ENCODE results near the gene POLR3E.

The POLR3E gene, protein sequence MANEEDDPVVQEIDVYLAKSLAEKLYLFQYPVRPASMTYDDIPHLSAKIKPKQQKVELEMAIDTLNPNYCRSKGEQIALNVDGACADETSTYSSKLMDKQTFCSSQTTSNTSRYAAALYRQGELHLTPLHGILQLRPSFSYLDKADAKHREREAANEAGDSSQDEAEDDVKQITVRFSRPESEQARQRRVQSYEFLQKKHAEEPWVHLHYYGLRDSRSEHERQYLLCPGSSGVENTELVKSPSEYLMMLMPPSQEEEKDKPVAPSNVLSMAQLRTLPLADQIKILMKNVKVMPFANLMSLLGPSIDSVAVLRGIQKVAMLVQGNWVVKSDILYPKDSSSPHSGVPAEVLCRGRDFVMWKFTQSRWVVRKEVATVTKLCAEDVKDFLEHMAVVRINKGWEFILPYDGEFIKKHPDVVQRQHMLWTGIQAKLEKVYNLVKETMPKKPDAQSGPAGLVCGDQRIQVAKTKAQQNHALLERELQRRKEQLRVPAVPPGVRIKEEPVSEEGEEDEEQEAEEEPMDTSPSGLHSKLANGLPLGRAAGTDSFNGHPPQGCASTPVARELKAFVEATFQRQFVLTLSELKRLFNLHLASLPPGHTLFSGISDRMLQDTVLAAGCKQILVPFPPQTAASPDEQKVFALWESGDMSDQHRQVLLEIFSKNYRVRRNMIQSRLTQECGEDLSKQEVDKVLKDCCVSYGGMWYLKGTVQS

DNA sequence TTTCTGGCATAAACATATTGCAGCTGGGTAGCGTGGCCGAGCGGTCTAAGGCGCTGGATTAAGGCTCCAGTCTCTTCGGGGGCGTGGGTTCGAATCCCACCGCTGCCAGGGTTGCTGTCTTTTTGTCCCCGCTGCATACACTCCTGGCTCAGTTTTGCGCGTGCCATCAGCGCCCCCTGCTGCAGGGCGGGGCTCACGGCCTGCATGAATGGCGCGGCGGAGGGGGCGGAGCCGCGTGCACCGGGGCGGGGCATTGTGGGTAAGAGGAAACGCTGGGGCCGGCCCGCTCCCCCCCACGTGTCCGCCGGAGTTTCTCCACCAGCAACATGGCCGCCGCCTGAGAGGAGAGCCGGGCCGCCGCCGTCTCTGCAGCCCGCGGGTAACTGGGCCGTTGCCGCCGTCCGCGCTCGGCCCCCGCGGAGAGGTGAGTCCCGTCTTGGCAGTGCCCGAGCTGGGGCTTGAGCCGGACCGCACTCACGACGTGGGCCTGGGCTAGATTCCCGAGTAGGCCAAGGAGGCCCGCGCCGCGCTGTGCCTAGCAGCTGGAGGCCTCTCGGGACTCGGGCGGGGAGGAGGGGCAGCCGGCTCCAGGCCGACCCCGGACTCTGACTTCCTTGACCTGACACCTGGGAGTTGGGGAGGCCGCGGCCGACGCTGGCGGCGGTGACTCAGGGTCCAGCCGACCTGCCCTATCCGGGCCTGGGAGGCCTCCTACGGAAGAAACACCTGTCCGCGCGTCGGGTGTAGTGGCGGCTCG, at the start of gene POLR3E:
Gene POLR3E (plus strand): TSS at position 296 of the 757 bp plus-strand sequence. CDS start 5,560 bp downstream, outside the sequence.
- peak; percentile 75 for DNase-seq (ENCODE audit: low spot score)

DNA sequence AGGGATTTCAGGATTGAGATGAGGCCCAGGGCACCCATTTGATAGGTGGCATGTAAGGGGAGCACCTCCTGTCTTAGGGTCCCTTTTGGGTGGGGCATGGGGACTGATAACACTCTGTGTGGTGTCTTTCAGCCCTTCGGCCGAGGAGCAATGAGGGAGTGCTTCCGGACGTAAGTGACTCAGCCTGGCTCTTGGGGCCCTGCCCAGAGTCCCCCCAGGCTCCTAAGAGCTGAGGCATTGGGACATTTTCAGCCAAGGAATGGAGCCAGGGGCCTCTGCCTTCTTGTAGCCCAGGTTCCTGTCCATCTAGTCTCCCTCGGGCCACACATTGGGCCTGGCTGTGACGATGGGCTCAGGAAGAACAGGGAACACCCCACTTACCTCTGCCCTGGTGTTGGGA, 46.7 kb upstream of the POLR3E start:
- DNase-seq (ENCODE audit: low spot score) = no peak

DNA sequence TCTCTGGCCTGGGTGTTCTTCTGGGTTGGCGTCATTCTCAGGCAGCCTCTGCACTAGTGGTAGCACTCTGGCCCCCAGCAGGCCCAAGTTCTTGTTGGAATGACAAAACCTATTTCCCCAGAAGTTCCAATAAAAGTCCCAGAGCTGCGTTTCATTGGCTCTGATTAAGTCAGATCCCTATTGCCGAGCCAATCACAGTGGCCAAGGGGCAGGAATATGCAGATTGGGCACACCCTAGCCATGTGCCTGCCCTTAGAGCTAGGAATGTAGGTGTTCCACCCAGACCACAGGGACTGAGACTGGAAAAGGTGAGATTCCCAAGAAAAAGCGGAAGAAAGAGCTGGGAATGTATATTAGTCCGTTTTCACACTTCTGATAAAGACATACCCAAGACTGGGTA, 44.9 kb upstream of the POLR3E start:
- DNase-seq (ENCODE audit: low spot score) = no peak

DNA sequence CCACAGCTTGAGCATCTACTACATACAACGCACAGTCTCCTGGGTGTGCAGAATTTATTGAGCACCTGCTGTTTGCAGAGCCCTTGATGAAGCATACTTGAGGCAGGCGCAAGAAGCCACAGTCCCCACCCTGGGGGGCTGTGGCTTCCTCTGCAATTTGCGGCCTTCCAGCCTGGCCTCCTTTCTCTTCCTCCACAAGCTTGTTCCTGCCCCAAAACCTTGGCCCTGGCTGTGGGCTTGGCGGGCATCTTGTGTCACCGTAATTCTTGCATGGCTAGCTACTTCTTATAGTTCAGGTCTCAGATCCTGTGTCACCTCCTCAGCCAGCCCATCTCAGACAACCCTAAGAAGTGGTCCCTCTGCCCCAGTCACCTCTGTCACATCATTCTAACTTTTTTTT, 43.9 kb upstream of the POLR3E start:
- DNase-seq (ENCODE audit: low spot score) = no peak

DNA sequence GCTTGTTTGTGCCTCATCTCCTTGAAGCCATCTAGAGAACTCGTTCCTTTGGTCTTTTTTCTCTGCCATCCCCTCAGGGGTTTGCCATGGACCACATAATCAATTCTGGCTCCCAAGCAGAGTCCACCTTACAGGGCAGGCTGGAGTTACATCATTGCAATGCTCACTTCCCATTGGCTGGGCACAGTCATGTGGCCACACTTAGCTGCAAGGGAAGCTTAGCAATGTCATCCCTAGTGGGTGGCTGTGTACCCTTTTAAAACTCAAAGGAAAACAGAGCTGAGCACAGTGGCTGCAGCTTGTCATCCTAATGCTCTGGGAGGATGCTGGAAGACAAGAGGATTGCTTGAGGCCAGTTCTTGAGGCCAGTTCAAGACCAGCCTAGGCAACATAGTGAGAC, 41.9 kb upstream of the POLR3E start:
- no peak for DNase-seq (ENCODE audit: low spot score)

DNA sequence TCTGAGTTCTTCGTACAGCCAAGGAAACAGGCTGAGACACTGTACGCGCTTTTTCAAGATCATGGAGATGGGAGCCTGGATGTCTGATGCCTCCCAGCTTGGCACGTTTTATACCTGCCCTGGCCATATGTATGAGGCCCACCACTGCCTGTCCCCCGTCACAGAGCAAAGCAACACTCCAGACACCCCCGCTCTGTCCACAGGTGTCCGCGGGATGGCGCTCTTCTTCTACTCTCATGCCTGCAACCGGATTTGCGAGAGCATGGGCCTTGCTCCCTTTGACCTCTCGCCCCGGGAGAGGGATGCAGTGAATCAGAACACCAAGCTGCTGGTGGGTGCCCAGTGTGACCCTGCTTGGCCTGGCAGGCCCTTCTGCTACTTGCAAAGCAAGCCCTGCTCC, 39.8 kb upstream of the POLR3E start:
- no peak for DNase-seq (ENCODE audit: low spot score)

DNA sequence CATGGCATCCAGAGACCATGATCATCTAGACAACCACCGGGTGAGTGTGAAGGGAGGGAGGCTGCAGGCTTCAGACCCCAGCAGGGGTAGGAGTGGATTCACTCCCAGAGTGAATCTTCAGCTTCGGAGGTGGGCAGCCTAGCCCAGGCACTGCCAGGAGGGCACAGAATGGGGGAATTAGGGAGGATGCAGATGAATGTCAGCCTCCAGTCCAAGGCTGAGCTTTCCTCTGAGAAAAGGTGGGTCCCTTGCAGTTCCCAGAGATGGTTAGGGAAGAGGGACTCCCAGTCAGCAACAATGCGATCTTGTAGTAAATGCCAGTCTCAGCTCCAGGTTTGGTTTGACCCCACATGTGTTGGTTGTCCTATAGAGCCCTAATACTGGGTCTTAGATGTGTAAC, 36.7 kb upstream of the POLR3E start:
- DNase-seq (ENCODE audit: low spot score) = no peak

DNA sequence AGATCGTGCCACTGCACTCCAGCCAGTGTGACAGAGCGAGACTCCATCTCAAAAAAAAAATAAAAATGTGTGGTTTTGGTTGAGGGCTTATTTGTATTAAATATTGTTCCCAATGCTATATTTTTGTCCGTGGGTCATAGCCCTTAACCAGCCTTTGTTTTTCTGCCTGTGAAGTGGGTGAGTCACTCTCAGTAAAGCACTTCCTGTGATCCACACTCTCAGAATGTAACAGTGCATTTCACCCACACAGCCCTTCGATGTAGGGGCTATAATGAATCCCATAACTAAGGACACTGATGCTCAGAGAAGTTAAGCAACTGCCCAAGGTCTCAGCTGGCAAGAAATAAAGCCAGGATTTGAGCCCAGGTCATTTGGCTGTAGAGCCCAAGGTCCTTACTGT, 34.7 kb upstream of the POLR3E start:
- no peak for DNase-seq (ENCODE audit: low spot score)

DNA sequence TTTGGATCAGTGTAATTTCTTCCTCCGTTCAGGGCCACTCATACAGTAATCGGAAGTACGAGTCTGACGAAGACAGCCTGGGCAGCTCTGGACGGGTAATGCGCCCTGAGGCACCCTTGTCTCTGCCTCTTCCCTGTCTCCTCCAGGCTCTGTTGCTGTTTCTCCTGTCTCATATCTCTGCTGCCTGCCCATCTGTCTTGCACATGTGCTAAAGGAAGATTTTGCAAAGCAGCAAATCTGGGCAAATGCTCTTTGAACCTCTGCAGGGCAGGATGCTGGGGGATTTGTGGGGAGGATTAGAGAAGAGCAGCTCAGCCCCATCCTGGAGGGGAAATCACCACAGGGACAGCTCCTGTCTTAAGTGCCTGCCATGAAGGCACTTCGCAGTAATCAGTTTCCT, 32.4 kb upstream of the POLR3E start:
- no peak for DNase-seq (ENCODE audit: low spot score)

DNA sequence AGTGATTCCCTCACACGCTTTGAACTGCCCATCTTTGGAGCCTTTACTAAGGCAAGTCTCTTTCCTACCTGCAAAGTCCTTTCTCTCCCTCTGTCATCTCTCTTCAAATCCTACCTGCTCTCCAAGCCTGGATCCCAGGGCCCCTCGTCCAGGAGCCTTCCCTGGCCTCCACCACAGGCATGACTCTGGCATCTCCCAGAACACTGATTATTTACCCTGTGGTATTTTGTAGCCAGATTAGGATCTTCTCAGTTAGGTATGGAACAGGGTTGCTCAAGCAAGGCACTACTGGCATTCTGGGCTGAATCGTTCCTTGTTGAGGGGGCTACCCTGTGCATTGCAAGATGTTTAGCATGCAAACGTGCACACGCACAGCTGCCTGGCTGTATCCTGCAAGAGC, 31.9 kb upstream of the POLR3E start:
- no peak for DNase-seq (ENCODE audit: low spot score)

DNA sequence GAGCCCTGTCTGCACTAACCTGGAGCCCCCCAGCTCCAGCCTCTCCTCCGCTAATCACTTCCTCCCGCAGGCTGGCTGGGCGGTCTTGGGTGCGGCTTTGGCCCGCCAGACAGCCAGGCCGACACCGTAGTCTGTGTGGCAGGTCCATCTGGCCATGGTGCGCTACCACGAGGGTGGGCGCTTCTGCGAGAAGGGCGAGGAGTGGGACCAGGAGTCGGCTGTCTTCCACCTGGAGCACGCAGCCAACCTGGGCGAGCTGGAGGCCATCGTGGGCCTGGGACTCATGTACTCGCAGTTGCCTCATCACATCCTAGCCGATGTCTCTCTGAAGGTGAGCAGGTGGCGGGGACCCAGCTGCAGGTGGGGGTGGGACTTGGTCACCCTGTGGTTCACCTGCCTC, 30.7 kb upstream of the POLR3E start:
- DNase-seq (ENCODE audit: low spot score) = no peak

DNA sequence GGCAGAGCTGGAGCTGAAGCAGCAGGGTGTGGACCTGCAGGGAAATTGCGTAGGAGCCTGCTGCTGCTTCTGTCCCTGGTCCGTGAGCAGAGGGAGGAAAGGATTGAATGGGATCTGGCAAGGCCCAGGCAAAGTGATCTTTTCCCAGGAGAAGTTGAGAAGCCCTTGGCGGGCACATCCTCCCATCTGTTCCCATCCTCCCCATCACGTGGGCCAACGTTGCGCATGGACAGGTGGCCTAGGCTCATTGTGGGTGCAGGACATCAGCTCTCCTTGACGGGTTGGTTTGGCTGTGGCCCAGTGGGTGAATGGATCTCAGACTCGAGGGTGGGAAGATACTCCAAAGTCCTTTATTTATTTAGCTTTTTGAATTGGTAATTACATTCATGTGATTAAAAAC, 29.4 kb upstream of the POLR3E start:
- no peak for DNase-seq (ENCODE audit: low spot score)

DNA sequence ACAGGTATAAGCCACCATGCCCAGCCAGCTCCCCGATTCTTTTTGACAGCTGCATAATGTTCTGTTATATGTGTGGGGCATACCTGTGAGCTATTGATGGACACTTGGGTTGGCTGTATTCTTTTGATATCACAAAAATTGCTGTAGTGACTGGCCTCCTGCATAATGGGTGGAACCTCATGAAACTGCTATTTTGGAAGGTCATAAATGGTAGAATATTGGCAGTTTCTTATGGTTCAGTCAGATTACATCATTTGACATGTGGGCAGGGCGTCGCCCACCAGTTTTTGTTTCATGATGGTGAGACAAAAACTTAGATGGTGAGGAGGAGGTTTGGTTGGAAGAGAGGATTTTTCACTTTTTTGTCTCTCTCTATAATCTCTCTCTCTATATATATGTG, 26.7 kb upstream of the POLR3E start:
- no peak for DNase-seq (ENCODE audit: low spot score)

DNA sequence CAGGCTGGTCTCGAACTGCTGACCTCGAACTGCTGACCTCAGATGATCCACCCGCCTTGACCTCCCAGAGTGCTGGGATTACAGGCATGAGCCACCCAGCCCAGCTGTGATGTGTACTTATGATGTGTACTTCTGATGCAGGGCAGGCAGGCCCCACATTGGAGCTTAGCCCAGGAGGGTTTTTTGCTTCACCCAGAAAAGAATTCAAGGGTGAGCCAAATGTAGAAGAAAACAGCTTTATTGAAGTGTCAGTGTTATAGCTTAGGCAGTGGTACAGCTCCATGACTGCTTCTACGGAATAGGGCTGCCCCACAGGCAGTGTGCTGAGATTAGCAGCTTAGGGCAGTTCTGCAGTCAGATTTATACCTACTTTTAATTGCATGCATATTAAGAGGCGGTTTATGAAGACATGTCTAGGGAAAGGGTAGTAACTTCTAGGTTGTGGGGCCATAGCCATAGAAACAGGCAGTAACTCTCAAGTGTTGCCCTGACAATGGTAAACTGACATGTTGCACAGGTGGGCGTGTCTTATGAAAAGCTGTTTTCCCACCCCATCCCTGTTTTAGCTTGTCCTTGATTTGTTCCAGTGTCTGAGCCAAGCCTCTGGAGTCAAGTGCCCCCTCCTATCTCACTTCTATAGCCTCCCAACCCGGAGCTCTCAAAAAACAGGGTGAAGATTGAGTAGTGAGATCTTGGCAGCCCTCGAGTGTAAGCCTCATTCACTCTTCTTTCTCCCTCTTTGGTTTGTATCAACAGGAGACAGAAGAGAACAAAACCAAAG, 24.1 kb upstream of the POLR3E start:
- DNase-seq (ENCODE audit: low spot score) = no peak

DNA sequence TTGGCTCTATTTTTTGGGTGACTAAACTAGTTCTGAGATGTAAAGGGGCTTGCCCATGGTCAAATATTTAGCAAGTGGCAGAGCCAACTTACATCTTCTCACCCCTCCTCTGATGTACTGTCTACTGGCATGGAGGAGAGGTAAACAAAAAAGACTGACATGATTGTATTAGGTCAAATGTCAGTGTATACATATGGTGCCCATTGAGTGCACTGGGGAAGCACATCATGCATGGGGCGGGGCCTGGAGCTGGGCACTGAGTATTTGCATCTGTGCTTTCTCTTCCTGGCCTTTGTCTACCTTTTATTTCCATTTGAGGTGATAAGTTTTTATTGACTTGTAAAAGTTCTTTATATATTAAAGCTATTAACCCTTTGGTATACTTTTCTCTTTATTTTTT, 22.3 kb upstream of the POLR3E start:
- DNase-seq (ENCODE audit: low spot score) = no peak

DNA sequence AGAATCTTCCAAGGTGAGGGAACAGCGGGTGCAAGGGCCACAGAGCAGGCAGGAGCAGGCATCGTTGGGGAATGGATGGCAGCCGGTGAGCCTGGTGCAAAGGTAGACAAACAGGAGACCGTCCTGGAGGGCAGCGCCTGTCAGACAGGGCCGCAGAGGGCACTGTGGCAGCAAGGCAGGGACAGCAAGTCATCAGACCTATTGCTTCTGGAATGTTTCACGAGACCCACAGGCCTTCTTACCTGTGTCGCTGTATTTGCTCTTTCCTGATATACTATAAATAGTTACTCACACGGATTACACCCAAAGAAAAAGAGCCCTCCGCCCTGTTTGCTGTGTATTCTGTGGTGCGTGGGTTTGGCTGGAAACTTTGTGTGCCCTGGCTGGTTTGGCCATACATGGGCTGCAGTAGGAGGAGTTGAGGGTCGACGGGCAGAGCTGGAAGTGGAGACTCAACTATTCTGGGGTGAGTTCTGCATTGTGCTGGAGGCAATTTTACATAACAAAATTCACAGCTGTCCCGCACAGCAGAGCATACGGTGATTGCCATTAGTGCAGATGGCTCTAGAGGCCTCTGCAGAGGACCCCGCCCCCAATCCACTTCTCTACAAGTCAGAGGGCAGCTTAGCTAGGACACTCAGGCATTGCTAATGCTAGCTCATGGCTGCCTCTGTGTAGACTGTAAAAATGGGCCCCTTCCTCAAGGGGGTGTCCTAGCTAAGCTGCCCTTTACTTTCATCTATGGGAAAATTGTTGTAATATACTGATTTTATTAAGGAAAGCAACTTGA, 18.6 kb upstream of the POLR3E start:
- no peak for DNase-seq (ENCODE audit: low spot score)

DNA sequence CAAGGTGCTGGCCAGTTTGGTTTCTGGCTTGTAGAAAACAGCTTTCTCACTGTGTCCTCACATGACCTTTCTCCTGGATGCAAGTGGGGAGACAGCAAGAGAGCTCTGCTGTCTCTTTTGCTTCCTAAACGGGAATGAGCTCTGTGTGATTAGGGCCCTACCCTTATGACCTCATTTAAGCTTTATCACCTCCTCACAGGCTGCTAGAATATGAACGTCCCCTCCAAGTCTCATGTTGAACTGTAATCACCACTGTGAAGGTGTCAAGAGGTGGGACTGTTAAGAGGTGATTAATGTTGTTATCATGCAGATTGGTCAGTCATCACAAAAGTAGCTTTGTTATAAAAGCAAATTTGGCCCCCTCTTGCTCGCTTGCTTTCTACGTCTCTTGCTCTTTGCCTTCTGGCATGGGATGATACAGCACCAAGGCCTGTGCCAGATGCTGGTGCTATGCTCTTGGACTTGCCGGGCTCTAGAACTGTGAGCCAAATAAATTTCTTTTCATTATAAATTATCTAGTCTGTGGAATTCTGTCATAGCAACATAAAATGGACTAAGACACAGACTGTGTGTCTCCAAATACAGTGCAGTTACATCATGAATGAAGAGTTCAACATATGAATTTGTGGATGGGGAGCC, 14.8 kb upstream of the POLR3E start:
- no peak for DNase-seq (ENCODE audit: low spot score)

DNA sequence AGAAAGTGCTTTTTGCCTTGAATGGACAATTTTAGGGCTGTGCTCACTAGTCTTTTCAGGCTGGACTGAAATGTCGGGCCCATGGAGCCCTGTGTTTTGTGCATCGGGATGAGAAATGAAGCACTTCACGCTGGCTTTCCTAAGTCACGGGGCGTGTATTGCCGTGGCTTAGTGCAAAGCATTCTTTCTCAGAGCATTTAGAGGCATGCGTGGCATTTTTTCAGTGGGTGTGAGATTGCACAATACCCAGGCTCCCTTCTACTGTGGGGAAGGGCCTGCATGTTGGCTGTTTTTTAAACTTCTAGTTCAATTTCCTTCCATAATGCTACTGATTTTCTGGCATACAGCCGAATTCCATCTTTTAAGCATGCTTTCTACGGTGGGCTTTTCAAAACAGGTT, 12.6 kb upstream of the POLR3E start:
- DNase-seq (ENCODE audit: low spot score) = no peak

DNA sequence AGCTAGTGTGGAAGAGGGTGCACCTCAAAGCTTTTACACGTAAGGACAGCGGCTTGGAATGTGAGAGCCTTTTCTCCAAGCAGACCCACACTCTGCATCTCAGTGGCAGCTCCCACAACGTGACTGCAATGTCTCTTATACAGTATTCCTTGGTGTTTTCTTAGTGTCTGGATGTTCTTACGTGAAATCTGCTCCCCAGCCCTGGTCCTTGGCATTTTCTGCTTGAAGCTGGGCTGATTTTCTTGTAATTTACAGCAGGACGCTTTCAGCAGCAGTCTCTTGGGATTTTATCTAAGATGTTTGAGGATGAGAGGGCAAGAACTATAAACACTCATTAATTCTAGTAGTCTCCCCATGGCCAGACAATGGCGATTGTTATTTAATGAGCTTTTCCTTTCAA, 12.1 kb upstream of the POLR3E start:
- DNase-seq (ENCODE audit: low spot score) = no peak

DNA sequence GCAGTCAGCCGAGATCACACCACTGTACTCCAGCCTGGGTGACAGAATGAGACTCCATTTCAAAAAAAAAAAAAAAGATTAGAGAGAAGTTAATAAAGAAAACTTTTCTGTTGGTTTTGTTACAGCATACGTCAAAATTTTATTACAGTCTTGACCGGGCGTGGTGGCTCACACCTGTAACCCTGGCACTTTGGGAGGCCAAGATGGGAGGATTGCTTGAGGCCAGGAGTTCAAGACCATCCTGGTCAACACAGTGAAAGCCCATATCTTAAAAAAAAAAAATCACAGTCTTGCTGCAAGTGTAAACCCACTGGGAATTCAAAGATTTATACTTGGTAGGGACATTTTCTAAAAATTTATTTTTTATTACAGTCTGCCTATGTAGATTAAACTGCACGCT, 6.2 kb upstream of the POLR3E start:
- DNase-seq (ENCODE audit: low spot score) = no peak

DNA sequence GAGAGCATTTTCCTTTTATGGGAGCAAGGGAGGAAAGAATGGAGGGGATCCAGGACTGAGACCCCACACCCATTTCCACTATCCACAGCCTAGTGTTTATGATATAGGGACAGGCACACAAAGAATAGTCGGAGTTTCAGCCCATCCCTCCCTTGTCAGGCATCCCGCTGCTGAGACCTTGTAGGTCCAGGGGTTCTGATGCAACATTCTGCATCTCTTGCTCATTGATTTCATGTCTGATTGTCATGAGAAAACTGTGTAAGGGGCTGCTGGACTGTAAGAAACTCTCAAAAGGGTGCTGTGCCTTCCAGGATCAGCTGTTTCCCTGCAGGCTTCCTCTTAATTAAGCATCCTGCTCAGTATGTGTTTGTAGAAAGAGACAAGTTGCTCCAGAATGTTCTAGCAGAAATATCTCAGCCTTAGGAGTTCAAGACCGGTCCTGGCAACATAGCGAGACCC, 5.3 kb upstream of the POLR3E start:
- DNase-seq (ENCODE audit: low spot score) = no peak

Measured in HuH-7.5 (cell line).